Esophagus muscularis mucosa (tissue), 4 donors: ENCODE results near the gene CLIC6. TPM values are rescaled to one million over a fixed set of nuclear protein-coding genes. Genes with fewer than 3 reads are reported as not detected.

Experiments
- DNase-seq: peaks from one replicate; pipeline ENCODE4 v3.0.0-alpha.2; 2017; ENCODE audit errors: extremely low spot score
- H3K27ac ChIP-seq, 4 donors: fragments of 200-600 bp; sonication (generic); replicated peaks in 1 of 4; 1 replicate in 3 of 4; 2 replicates in 1 of 4; pipeline ENCODE4 v1.5.1; 2016 to 2019; ENCODE audit warnings: mild to moderate bottlenecking in 1 of 4
- H3K27me3 ChIP-seq, 4 donors: fragments of 200-600 bp; sonication (generic); one replicate each; pipeline versions ENCODE4 v1.5.1 to v1.6.0; 2016 to 2019
- H3K36me3 ChIP-seq, 4 donors: fragments of 200-600 bp; sonication (generic); one replicate each; pipeline ENCODE4 v1.5.1; 2016 to 2019
- H3K4me1 ChIP-seq, 4 donors: fragments of 200-600 bp; sonication (generic); one replicate each; pipeline ENCODE4 v1.5.1; 2016 to 2019
- H3K4me3 ChIP-seq, 4 donors: fragments of 200-600 bp; sonication (generic); 1 replicate in 2 of 4; 2 replicates in 2 of 4; pipeline ENCODE4 v1.5.1; 2016 to 2019; ENCODE audit warnings: mild to moderate bottlenecking in 4 of 4, moderate library complexity in 1 of 4
- H3K9me3 ChIP-seq, 4 donors: fragments of 200-600 bp; sonication (generic); 1 replicate in 3 of 4; 2 replicates in 1 of 4; pipeline ENCODE4 v1.5.1; 2016 to 2019
- EP300 ChIP-seq: sonication (generic); formaldehyde crosslinking; IDR thresholded peaks from one replicate; pipeline ENCODE4 v1.6.1; 2017; ENCODE audit warnings: antibody characterized with exemption
- POLR2A ChIP-seq: fragments of 450-650 bp; IDR thresholded peaks from one replicate; pipeline ENCODE4 v1.6.1; 2017; ENCODE audit warnings: antibody characterized with exemption, moderate library complexity, mild to moderate bottlenecking, low read depth
- POLR2AphosphoS5 ChIP-seq, 2 donors: sonication (generic); formaldehyde crosslinking; IDR thresholded peaks; one replicate each; pipeline ENCODE4 v1.6.1; 2017; ENCODE audit warnings: antibody characterized with exemption in 2 of 2
- WGBS: methylation state at CpG from one replicate; pipeline ENCODE4 v1.1.5; 2018; 5-methylcytosine and 5-hydroxymethylcytosine counted together
- intact Hi-C: fragments of 100-400 bp; cut with DNase I; formaldehyde crosslinking; loops from one replicate; pipeline ENCODE4 v1.15.1; 2023
- total RNA-seq, 4 donors: library from RNA; depleted of rRNA; stranded (reverse); fragments of >200 nt; gene quantifications; one replicate each; pipeline versions ENCODE4 v1.1.0 to v1.2.1, GENCODE V29; 2016
- TF ChIP-seq, protein P1 (sequence below), 3 experiments: fragments of 200-600 bp in 2 of 3; fragments of 450-650 bp in 1 of 3; sonication (generic) in 2 of 3; IDR thresholded peaks; one replicate each; pipeline ENCODE4 v1.5.1; 2017 to 2019; ENCODE audit warnings: antibody characterized with exemption in 3 of 3, mild to moderate bottlenecking in 2 of 3, moderate library complexity in 1 of 3

The CLIC6 gene
- 1 to 10 TPM in 1 of 4 donors, under 1 TPM in 3; under 0.01 to 1.9 (median 0.39) TPM for total RNA-seq

DNA sequence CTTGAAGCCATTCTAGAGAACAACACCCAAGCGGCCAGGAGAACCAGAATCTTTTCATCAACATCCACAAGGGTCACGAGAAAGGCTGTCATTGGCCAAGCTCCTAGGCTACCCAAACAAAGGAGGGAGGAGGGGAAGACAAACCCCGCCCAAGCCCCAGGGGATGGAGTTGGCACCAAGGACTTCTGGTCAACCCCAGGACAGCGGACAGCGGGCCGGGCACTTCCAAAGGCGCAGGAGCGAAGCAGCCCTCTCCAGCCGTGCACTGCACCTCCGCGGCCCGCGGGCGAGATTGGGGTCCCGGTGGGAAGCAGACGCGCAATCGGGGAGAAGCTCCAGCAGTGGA, at the start of gene CLIC6:
Gene CLIC6 (plus strand): TSS at position 192 of the 346 bp plus-strand sequence. CDS start 395 bp downstream, outside the sequence.
- Histone ChIP-seq H3K27me3 (peaks cover 0 to 64% (median 30%) of the 10 kb centered on the region in 4 donors), H3K4me1 (peaks cover 13 to 24% (median 21%) of the 10 kb centered on the region in 4 donors), H3K36me3 (no peaks in the 10 kb centered on the region), H3K9me3 (no peaks in the 10 kb centered on the region), H3K4me3 (peak within 1 kb of the TSS; percentile 41 to 57 (median 46)), H3K27ac (peak within 1 kb of the TSS in 1 of 4 donors; percentile 20)
- DNase-seq: no peak
- TF ChIP-seq EP300 (no peak), POLR2A (no peak), POLR2AphosphoS5 (IDR thresholded peaks at IDR 0.05) (no peak)
- TF ChIP-seq, protein P1, sequence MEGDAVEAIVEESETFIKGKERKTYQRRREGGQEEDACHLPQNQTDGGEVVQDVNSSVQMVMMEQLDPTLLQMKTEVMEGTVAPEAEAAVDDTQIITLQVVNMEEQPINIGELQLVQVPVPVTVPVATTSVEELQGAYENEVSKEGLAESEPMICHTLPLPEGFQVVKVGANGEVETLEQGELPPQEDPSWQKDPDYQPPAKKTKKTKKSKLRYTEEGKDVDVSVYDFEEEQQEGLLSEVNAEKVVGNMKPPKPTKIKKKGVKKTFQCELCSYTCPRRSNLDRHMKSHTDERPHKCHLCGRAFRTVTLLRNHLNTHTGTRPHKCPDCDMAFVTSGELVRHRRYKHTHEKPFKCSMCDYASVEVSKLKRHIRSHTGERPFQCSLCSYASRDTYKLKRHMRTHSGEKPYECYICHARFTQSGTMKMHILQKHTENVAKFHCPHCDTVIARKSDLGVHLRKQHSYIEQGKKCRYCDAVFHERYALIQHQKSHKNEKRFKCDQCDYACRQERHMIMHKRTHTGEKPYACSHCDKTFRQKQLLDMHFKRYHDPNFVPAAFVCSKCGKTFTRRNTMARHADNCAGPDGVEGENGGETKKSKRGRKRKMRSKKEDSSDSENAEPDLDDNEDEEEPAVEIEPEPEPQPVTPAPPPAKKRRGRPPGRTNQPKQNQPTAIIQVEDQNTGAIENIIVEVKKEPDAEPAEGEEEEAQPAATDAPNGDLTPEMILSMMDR (IDR thresholded peaks at IDR 0.05): no peak
- intact Hi-C loops: no loop called here
- 39% methylated on average over 2 of the region's 18 CpGs for WGBS

GRCh38 chr21:34619841-34620665, 48.7 kb upstream of the CLIC6 start:
- 92% methylated on average over 8 of the region's 8 CpGs for WGBS
- intact Hi-C loops: loop anchor here (10.0 kb wide), 1 partner anchor 705 kb away; the partner anchor contains the start of gene ATP5PO
- H3K9me3 ChIP-seq: no peaks in the 10 kb centered on the region

GRCh38 chr21:34621434-34622350, 47.1 kb upstream of the CLIC6 start:
- DNase-seq: no peak
- H3K27me3 ChIP-seq: no peaks in the 10 kb centered on the region
- no peaks in the 10 kb centered on the region for H3K36me3 ChIP-seq
- WGBS: 90% methylated on average over 4 of the region's 4 CpGs
- peaks cover 0 to 5% (median 0%) of the 10 kb centered on the region in 4 donors for H3K4me1 ChIP-seq
- TF ChIP-seq POLR2A: no peak
- TF ChIP-seq EP300: no peak
- no peak for TF ChIP-seq POLR2AphosphoS5 (IDR thresholded peaks at IDR 0.05)
- TF ChIP-seq, protein P1 (IDR thresholded peaks at IDR 0.05): no peak
- intact Hi-C loops: no loop called here
- no peaks in the 10 kb centered on the region for H3K9me3 ChIP-seq
- no peak overlapping the region for H3K27ac ChIP-seq
- H3K4me3 ChIP-seq: no peak overlapping the region

More at GRCh38 chr21:34619841-34620665, 48.7 kb upstream of the CLIC6 start:
- no peaks in the 10 kb centered on the region for H3K27me3 ChIP-seq
- H3K4me3 ChIP-seq: no peak overlapping the region
- TF ChIP-seq, protein P1 (IDR thresholded peaks at IDR 0.05): no peak
- no peak for TF ChIP-seq POLR2A
- TF ChIP-seq EP300: no peak
- DNase-seq: no peak
- no peaks in the 10 kb centered on the region for H3K36me3 ChIP-seq
- peaks cover 0 to 10% (median 5%) of the 10 kb centered on the region in 4 donors for H3K4me1 ChIP-seq
- H3K27ac ChIP-seq: no peak overlapping the region

- H3K27ac ChIP-seq: no peak overlapping the region
- WGBS: 74% methylated on average over 4 of the region's 4 CpGs
Observed at GRCh38 chr21:34623516-34623915, 45.3 kb upstream of the CLIC6 start.

More at GRCh38 chr21:34623516-34623915, 45.3 kb upstream of the CLIC6 start:
- H3K4me1 ChIP-seq: peaks cover 0 to 5% (median 0%) of the 10 kb centered on the region in 4 donors
- H3K27me3 ChIP-seq: no peaks in the 10 kb centered on the region
- intact Hi-C loops: no loop called here
- no peaks in the 10 kb centered on the region for H3K9me3 ChIP-seq
- no peak overlapping the region for H3K4me3 ChIP-seq
- TF ChIP-seq POLR2AphosphoS5 (IDR thresholded peaks at IDR 0.05): no peak
- TF ChIP-seq, protein P1 (IDR thresholded peaks at IDR 0.05): no peak
- TF ChIP-seq POLR2A: no peak
- no peak for TF ChIP-seq EP300
- no peaks in the 10 kb centered on the region for H3K36me3 ChIP-seq
- no peak for DNase-seq
